GM12864 (cell line): ENCODE results near the gene SLX1A.
A peak's percentile ranks its signal among the peaks of the same experiment; 100 is the strongest.
"Not testable (repeated sequence)": the region's sequence is repeated elsewhere in the genome, so short reads cannot be mapped to it uniquely, and the experiment has no call there.

Experiments used
- DNase-seq: peaks from one replicate; pipeline ENCODE4 v3.0.0-alpha.2; 2011; ENCODE audit warnings: low read depth
- H3K4me3 ChIP-seq: 2 replicates; pipeline ENCODE4 v1.5.1; 2011; ENCODE audit warnings: mild to moderate bottlenecking, low read depth, low read length, control low read depth

The SLX1A gene

GRCh38 chr16:30205541-30206236, 12.0 kb downstream of the SLX1A start:
- H3K4me3 ChIP-seq: peak overlapping the region; percentile 43
- DNase-seq: not testable (repeated sequence)

GRCh38 chr16:30206252-30206651, 12.6 kb downstream of the SLX1A start:
- not testable (repeated sequence) for DNase-seq
- H3K4me3 ChIP-seq: peak overlapping the region; percentile 43; the same call in 1 of the 2 replicates

DNA sequence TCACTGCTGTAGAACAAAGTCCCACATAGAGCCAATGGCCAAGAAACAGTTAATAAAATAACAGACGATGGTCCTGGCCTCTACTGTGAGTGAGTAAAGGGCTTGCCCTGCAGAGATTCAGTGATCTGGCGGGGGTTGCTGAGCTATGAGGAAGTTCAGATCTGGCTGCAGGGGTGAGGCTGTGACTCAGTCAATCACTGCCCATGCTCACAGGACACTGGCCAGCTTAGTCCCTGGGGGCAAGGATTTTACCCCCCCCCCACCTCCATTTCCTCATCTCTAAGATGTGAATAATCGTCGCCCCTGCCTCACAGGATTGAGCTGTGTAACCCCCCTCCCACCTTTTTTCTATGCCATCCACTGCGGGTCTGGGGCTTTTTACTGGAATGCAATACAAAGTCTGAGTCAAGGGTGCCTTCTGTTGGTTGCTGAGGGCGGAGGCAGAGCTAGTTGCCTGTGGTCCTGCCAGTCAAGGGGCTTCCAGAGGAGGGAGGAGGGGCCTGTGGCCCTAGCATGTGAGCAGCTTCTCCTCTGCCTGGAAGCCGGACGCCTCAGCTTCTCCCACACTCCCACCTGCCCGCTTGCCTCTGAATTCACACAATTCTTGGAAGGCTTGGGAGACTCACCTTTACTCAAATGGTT, 13.5 kb downstream of the SLX1A start:
- DNase-seq, H3K4me3 ChIP-seq: not testable (repeated sequence)

DNA sequence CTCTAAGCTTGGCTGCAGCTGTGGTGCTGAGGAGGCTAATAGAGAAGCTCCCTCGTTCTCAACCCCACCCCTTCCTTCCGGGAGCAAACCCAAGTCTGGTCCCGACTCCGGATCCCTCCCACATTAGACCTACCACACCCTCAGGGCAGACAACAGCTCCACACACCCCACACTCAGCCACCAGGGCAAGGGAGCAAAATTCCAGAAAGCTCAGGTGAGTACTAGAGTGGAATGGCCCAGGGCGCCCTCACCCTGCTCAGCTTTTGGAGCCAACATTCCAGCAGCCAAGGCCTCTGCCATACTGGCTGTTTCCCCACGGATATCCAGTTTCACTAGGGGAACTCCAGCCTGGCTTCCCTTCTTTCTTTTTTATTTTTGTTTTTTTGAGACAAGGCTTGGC, 15.4 kb downstream of the SLX1A start:
- not testable (repeated sequence) for DNase-seq, H3K4me3 ChIP-seq

- DNase-seq, H3K4me3 ChIP-seq: not testable (repeated sequence)
Observed at GRCh38 chr16:30211414-30211813, 17.7 kb downstream of the SLX1A start.

DNA sequence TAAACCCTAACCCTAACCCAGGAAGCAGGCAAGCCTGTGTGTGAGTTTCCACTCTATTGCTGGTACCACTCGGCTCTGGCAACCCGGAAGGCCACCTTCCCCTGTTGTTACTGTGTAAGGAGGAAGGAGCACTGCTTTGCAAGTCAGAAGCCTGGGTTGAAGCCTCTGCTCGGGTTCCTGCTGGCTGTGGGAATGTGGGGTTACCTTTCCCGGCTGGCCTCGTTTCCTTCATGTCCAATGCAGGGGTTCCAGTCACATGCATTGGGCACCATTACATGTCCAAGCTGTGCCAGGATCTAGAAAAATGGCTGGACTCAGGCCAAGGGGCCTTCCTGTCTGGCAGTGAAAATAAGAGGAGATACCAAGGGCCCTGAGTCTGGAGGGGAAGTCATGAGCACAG, 23.4 kb downstream of the SLX1A start:
- H3K4me3 ChIP-seq, DNase-seq: not testable (repeated sequence)
